Ishikawa (cell line): ENCODE results near the gene CLDND2.
A peak's percentile ranks its signal among the peaks of the same experiment; 100 is the strongest.

Experiments
- CEBPB ChIP-seq: IDR thresholded peaks from 2 replicates; pipeline ENCODE4 v1.6.1; 2012
- CREB1 ChIP-seq: IDR thresholded peaks from 2 replicates; pipeline ENCODE4 v1.6.1; 2012; ENCODE audit warnings: low read depth
- EGR1 ChIP-seq: IDR thresholded peaks from 2 replicates; pipeline ENCODE4 v1.6.1; 2012
- EP300 ChIP-seq: IDR thresholded peaks from 2 replicates; pipeline ENCODE4 v1.6.1; 2012; ENCODE audit warnings: borderline replicate concordance
- FOXM1 ChIP-seq: IDR thresholded peaks from 2 replicates; pipeline ENCODE4 v1.6.1; 2012; ENCODE audit warnings: low read depth, borderline replicate concordance
- NFIC ChIP-seq: IDR thresholded peaks from 2 replicates; pipeline ENCODE4 v1.6.1; 2012
- RAD21 ChIP-seq: IDR thresholded peaks from 2 replicates; pipeline ENCODE4 v1.6.1; 2012; ENCODE audit warnings: low read depth
- TCF12 ChIP-seq: IDR thresholded peaks from 2 replicates; pipeline ENCODE4 v1.6.1; 2012; ENCODE audit warnings: low read depth
- TEAD4 ChIP-seq: IDR thresholded peaks from 2 replicates; pipeline ENCODE4 v1.6.1; 2012
- YY1 ChIP-seq: IDR thresholded peaks from 2 replicates; pipeline ENCODE4 v1.6.1; 2012; ENCODE audit warnings: low read depth
- ZBTB7A ChIP-seq: IDR thresholded peaks from 2 replicates; pipeline ENCODE4 v1.6.1; 2012; ENCODE audit warnings: low read depth
- TF ChIP-seq, protein P1 (sequence below): IDR thresholded peaks from 2 replicates; pipeline ENCODE4 v1.6.1; 2012
- TF ChIP-seq, protein P2 (sequence below): IDR thresholded peaks from 2 replicates; pipeline ENCODE4 v1.6.1; 2012; ENCODE audit warnings: low read depth, mild to moderate bottlenecking
- TF ChIP-seq, protein P3 (sequence below): IDR thresholded peaks from 2 replicates; pipeline ENCODE4 v1.6.1; 2012

CLDND2 gene

DNA sequence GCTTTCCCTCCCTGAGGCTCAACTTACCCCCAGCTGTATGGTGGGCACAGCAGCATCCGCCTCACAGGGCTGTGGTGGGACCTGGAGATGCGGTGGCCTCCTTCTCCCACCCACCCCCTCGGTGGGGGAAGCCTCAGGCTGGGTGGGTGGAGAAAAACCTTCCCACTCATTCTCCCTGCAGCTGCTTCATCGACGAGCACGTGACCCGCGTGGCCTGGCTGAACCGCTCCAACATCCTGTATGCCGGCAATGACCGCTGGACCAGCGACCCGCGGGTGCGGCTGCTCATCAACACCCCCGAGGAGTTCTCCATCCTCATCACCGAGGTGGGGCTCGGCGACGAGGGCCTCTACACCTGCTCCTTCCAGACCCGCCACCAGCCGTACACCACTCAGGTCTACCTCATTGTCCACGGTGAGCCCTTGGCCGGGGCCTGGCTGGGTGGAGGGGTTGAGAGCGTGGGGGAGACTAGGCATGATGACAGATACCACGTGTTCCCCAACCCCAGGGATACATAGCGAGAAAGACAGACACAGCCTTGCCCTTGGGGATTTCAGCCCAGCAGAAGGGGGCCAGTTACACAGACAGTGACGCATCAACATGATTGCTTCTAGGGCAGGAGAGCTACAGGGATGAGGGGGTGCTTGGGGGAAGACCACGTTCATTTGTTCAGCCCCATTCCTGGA is 45.2 kb downstream of the CLDND2 start:
- no peak for TF ChIP-seq ZBTB7A
- TF ChIP-seq TEAD4: no peak
- TF ChIP-seq, protein P1, sequence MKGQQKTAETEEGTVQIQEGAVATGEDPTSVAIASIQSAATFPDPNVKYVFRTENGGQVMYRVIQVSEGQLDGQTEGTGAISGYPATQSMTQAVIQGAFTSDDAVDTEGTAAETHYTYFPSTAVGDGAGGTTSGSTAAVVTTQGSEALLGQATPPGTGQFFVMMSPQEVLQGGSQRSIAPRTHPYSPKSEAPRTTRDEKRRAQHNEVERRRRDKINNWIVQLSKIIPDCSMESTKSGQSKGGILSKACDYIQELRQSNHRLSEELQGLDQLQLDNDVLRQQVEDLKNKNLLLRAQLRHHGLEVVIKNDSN: no peak
- no peak for TF ChIP-seq RAD21

DNA sequence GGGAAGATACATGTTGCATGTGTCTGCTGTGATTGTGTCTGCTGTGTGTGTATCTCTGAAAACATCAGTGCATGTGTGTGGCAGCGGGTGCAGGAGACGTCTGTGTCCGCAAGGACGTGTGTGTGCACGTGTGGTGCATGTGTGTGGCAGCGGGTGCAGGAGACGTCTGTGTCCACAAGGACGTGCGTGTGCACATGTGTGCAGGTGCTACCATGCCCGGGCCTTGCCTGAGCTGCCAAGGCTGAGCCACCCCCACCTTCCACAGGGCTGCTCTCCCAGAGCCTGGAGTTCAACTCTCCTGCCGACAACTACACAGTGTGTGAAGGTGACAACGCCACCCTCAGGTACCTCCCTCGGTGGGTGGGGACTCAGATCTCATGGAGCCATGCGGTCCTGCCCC is 47.0 kb downstream of the CLDND2 start:
- TF ChIP-seq CREB1 (no peak), YY1 (no peak), CEBPB (no peak)

DNA sequence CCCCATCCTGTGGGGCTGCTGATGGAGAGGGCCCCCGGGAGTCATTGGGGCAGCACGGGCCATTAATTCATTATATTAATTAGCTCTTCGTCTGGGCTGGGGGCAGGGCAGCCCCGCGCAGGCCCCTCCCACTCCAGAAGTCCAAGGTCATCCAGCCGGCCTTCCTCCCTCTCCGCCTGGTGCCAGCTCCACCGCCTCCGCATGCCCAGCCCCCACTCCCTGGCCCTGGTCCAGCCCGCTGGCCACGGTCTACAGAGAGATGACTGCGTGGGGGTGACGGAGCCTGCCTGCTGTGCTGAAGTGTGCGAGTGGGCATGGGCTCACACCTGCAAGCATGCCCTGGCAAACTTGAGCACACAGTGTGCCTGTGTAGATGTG is 48.5 kb downstream of the CLDND2 start:
- TF ChIP-seq NFIC: peak; percentile 46; the same call in 1 of the 2 replicates
- TF ChIP-seq, protein P2, sequence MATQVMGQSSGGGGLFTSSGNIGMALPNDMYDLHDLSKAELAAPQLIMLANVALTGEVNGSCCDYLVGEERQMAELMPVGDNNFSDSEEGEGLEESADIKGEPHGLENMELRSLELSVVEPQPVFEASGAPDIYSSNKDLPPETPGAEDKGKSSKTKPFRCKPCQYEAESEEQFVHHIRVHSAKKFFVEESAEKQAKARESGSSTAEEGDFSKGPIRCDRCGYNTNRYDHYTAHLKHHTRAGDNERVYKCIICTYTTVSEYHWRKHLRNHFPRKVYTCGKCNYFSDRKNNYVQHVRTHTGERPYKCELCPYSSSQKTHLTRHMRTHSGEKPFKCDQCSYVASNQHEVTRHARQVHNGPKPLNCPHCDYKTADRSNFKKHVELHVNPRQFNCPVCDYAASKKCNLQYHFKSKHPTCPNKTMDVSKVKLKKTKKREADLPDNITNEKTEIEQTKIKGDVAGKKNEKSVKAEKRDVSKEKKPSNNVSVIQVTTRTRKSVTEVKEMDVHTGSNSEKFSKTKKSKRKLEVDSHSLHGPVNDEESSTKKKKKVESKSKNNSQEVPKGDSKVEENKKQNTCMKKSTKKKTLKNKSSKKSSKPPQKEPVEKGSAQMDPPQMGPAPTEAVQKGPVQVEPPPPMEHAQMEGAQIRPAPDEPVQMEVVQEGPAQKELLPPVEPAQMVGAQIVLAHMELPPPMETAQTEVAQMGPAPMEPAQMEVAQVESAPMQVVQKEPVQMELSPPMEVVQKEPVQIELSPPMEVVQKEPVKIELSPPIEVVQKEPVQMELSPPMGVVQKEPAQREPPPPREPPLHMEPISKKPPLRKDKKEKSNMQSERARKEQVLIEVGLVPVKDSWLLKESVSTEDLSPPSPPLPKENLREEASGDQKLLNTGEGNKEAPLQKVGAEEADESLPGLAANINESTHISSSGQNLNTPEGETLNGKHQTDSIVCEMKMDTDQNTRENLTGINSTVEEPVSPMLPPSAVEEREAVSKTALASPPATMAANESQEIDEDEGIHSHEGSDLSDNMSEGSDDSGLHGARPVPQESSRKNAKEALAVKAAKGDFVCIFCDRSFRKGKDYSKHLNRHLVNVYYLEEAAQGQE: no peak
- TF ChIP-seq EGR1: peak; percentile 58; the same call in 1 of the 2 replicates

DNA sequence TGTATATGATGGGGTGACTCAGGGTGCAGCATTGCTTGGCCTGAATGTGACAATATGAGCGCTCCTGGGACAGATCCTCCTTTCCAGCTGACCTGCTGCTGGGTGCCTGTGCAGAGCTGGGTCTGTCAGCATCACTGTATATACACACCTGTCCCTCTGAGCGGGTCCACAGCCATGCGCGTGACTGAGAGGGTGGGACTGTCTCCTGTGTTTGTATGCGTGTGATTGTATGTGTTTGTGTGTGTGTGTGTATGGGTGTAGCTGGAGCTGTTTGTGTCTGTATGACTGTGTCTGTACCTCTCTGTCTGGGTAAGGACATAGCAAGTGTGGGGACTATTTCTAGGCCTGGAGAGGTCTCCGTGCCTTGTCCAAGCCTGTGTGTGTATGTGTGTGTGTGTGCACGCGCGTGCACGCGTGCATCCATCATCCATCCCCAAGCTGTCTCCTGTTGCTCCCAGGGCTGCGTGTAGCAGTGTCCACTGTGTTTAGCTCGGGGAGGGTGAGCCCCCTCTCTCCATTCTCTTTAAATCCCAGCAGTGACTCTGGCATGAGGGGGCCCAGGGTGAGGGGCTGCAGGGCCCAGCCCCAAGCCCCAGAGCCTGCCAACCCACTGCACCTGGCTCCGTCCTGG is 49.0 kb downstream of the CLDND2 start:
- TF ChIP-seq ZBTB7A (no peak), FOXM1 (no peak)

DNA sequence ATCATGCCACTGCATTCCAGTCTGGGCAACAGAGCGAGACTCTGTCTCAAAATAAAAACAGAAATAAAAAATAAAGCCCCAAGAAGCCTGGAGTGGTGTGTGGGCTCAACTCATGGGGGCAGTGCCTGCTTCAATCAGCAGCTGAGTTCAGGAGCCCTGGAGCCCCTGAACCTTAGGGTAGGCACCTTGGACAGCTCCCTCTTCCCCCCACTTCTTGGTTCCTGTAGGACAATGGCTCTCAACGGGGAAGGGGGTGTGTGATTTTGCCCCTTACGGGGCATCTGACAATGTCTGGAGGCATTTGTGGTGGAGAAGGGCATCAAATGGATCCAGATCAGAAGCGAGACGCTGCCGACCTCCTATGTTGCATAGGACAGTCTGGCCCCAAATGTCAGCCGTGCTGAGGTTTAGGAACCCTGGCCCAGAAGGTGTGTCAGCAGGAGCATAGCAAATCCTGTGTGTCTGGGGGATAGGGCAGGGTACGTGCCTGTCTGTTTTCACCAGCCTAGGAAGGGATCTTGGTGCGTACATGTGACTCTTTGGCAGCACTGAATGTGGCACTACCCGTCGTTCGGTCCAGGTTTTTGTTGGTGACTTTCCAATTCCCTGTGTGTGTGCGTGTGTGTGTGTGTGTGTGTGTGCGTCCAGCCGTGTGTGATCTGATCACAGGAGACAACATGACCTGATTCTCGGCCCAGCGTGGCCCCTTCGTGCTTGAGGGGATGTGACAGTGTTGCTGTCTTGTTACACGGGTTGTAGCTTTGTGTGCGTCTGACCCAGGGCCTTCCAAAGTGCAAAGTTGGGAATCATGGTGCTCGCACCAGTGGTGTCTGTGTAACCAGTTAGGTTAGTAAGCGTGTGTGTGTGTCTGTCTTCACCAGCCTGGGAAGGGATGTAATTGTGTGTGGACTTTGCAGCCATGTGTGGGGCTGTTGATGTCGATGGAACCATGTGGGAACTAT is 49.8 kb downstream of the CLDND2 start:
- no peak for TF ChIP-seq RAD21
- TF ChIP-seq, protein P2: peak; percentile 86
- no peak for TF ChIP-seq CREB1

DNA sequence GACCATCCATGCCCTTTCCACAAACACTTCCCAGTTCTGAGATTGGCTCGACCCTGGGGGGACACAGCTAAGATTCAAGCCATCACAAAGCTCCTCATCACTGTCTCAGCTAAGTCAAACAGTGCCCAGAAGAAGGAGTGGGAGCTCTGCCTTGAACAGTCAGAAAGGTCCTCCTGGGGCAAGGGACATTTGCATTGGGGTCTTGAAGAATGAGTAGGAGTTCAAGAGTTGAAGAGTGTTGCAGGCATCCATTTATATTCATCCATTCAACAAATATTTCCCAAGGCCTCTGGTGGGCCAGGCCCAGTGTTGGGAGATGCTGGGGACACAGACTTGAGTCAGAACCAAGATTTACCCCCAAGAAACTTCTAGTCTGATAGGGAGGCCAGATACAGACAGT is 50.8 kb downstream of the CLDND2 start:
- TF ChIP-seq RAD21 (no peak), TEAD4 (no peak), CEBPB (no peak), CREB1 (no peak), TCF12 (no peak), YY1 (no peak), ZBTB7A (no peak), EGR1 (no peak), EP300 (no peak), FOXM1 (no peak)
- TF ChIP-seq, protein P3, sequence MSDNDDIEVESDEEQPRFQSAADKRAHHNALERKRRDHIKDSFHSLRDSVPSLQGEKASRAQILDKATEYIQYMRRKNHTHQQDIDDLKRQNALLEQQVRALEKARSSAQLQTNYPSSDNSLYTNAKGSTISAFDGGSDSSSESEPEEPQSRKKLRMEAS: no peak
- TF ChIP-seq, protein P1: no peak
- TF ChIP-seq, protein P2: no peak
